GM12878 (cell line): Measurements from ENCODE around the gene SLC9A7. TPM values are rescaled to one million over a fixed set of nuclear protein-coding genes. Genes with fewer than 3 reads are reported as not detected.
A peak's percentile ranks its signal among the peaks of the same experiment; 100 is the strongest.

ENCODE experiments used
- BCL11A ChIP-seq: IDR thresholded peaks from 2 replicates; pipeline ENCODE4 v1.6.1; 2011; ENCODE audit warnings: low read depth, low read length
- BMI1 ChIP-seq: fragments of 450-650 bp; IDR thresholded peaks from 2 replicates; pipeline ENCODE4 v1.6.1; 2016; ENCODE audit warnings: mild to moderate bottlenecking, moderate library complexity, borderline replicate concordance
- CBFB ChIP-seq: IDR thresholded peaks from 2 replicates; pipeline ENCODE4 v1.6.1; 2016; ENCODE audit warnings: antibody characterized with exemption, low read depth
- CHD4 ChIP-seq: fragments of 200-600 bp; sonication (generic); IDR thresholded peaks from 2 replicates; pipeline ENCODE4 v1.6.1; 2016; ENCODE audit warnings: mild to moderate bottlenecking
- CREB1 ChIP-seq: IDR thresholded peaks from 2 replicates; pipeline ENCODE4 v1.6.1; 2012; ENCODE audit warnings: low read depth, mild to moderate bottlenecking, inconsistent platforms
- CUX1 ChIP-seq: IDR thresholded peaks from 2 replicates; pipeline ENCODE4 v1.6.1; 2012; ENCODE audit warnings: improper control_type of control experiment, low read depth, low read length; ENCODE audit not compliant: insufficient replicate concordance
- DPF2 ChIP-seq: fragments of 450-650 bp; IDR thresholded peaks from 2 replicates; pipeline ENCODE4 v1.6.1; 2017; ENCODE audit warnings: mild to moderate bottlenecking
- E2F8 ChIP-seq: fragments of 450-650 bp; IDR thresholded peaks from 2 replicates; pipeline ENCODE4 v1.6.1; 2018; ENCODE audit warnings: mild to moderate bottlenecking, low read depth, moderate library complexity; ENCODE audit not compliant: partially characterized antibody
- EED ChIP-seq: sonication (generic); IDR thresholded peaks from 2 replicates; pipeline ENCODE4 v1.6.1; 2016; ENCODE audit warnings: antibody characterized with exemption, low read depth
- ELK1 ChIP-seq: IDR thresholded peaks from 2 replicates; pipeline ENCODE4 v1.6.1; 2012; ENCODE audit warnings: low read depth, low read length, improper control_type of control experiment
- ETV6 ChIP-seq, 2 experiments: fragments of 450-650 bp in 1 of 2; IDR thresholded peaks in 1 of 2; conservative IDR thresholded peaks in 1 of 2; 2 replicates each; pipeline ENCODE4 v1.6.1; 2014; ENCODE audit warnings: antibody characterized with exemption in 1 of 2, borderline replicate concordance in 1 of 2, low read depth in 1 of 2, mild to moderate bottlenecking in 1 of 2, moderate library complexity in 1 of 2
- HDAC6 ChIP-seq: fragments of 200-600 bp; sonication (generic); IDR thresholded peaks from one replicate; pipeline ENCODE4 v1.8.0; 2017; ENCODE audit warnings: antibody characterized with exemption; ENCODE audit not compliant: unreplicated experiment
- HDGF ChIP-seq: fragments of 450-650 bp; IDR thresholded peaks from 2 replicates; pipeline ENCODE4 v1.6.1; 2016; ENCODE audit warnings: antibody characterized with exemption
- IKZF2 ChIP-seq, 2 experiments: fragments of 450-650 bp; IDR thresholded peaks; 2 replicates each; pipeline ENCODE4 v1.6.1; 2017; ENCODE audit warnings: mild to moderate bottlenecking in 2 of 2, moderate library complexity in 2 of 2
- MYB ChIP-seq: fragments of 150-350 bp; IDR thresholded peaks from 2 replicates; pipeline ENCODE4 v1.6.1; 2014; ENCODE audit warnings: mild to moderate bottlenecking, low read depth, low read length, borderline replicate concordance
- MYC ChIP-seq: IDR thresholded peaks from 2 replicates; pipeline ENCODE4 v1.6.1; 2011; ENCODE audit warnings: mild to moderate bottlenecking, low read length, moderate library complexity, inconsistent platforms; ENCODE audit not compliant: insufficient read depth, insufficient replicate concordance, insufficient read length, severe bottlenecking
- NFYA ChIP-seq: IDR thresholded peaks from 2 replicates; pipeline ENCODE4 v1.6.1; 2011; ENCODE audit warnings: low read depth, mild to moderate bottlenecking, low read length, improper control_type of control experiment, borderline replicate concordance
- RFX5 ChIP-seq: IDR thresholded peaks from 2 replicates; pipeline ENCODE4 v1.6.1; 2011; ENCODE audit warnings: low read depth, low read length, improper control_type of control experiment
- SIN3A ChIP-seq: IDR thresholded peaks from 2 replicates; pipeline ENCODE4 v1.6.1; 2012; ENCODE audit warnings: low read depth, low read length, improper control_type of control experiment
- SMAD5 ChIP-seq: IDR thresholded peaks from 2 replicates; pipeline ENCODE4 v1.6.1; 2016; ENCODE audit warnings: antibody characterized with exemption, low read depth
- SRF ChIP-seq, 2 experiments: IDR thresholded peaks; 2 replicates each; pipeline ENCODE4 v1.6.1; 2011; ENCODE audit warnings: low read depth in 2 of 2, low read length in 2 of 2, mild to moderate bottlenecking in 1 of 2, moderate library complexity in 1 of 2
- STAT1 ChIP-seq: fragments of 450-650 bp; conservative IDR thresholded peaks from 2 replicates; pipeline ENCODE4 v1.6.1; 2014; ENCODE audit warnings: antibody characterized with exemption, mild to moderate bottlenecking
- TARDBP ChIP-seq: IDR thresholded peaks from 2 replicates; pipeline ENCODE4 v1.6.1; 2016; ENCODE audit warnings: borderline replicate concordance
- WRNIP1 ChIP-seq: IDR thresholded peaks from 2 replicates; pipeline ENCODE4 v1.6.1; 2011; ENCODE audit warnings: low read depth, low read length, improper control_type of control experiment, borderline replicate concordance
- YBX1 ChIP-seq: fragments of 450-650 bp; IDR thresholded peaks from 2 replicates; pipeline ENCODE4 v1.6.1; 2016; ENCODE audit warnings: antibody characterized with exemption
- polyA plus RNA-seq, 11 experiments: library from polyadenylated mRNA; depleted of rRNA in 4 of 11; unstranded in 6 of 11; stranded (reverse) in 5 of 11; fragments of >200 nt; fragmentation: Nextera tagmentation in 4 of 11; fragmentation: Illumina TruSeq in 1 of 11; extraction: Ambion mirVana in 4 of 11; extraction: Trizol in 1 of 11; gene quantifications; 1 replicate in 1 of 11; 2 replicates in 10 of 11; pipeline versions ENCODE4 v1.2.1 to v1.2.3, GENCODE V29; 2011 to 2016; ENCODE audit warnings: inconsistent platforms in 2 of 11, missing spikeins in 2 of 11, low read depth in 1 of 11
- total RNA-seq, 4 experiments: library from RNA; depleted of rRNA in 3 of 4; stranded (reverse); fragments of >200 nt in 3 of 4; fragmentation: Illumina TruSeq in 1 of 4; extraction: Trizol in 1 of 4; gene quantifications; 2 replicates each; pipeline versions ENCODE4 v1.2.1 to v1.2.3, GENCODE V29; 2013 to 2021

Gene SLC9A7
- total and polyA plus RNA-seq, 10 of the 15 experiments (the other 5 are each of a cell fraction or from before 2014, with no cell fraction given): 5.0 to 62.8 (median 30.5) TPM

GRCh38 chrX:46792810-46793188 lies 33.9 kb upstream of the SLC9A7 start (continued):
- TF ChIP-seq E2F8 (no peak), HDGF (no peak), CHD4 (no peak), CBFB (no peak), STAT1 (no peak), HDAC6 (no peak), SMAD5 (no peak), MYC (no peak), ETV6 (conservative IDR thresholded peaks at IDR 0.05 in 1 of 2, IDR thresholded peaks at IDR 0.05 in 1 of 2; ENCODE audit: borderline replicate concordance in 1 of 2, low read depth in 1 of 2) (no peak), ELK1 (no peak), NFYA (no peak), EED (no peak), SIN3A (no peak), SRF (IDR thresholded peaks at IDR 0.05; ENCODE audit: low read depth in 2 of 2, low read length in 2 of 2) (no peak), RFX5 (no peak), CUX1 (no peak), CREB1 (no peak), YBX1 (no peak), BCL11A (peak; percentile 28; the same call in 1 of the 2 replicates), IKZF2 (IDR thresholded peaks at IDR 0.05) (peak in 1 of 2 experiments; percentile 43; a peak in 1 of 4 replicates), TARDBP (no peak), WRNIP1 (no peak), MYB (no peak), BMI1 (no peak), DPF2 (0 out of 2 replicates have a peak, but pooled peaks have one; percentile 13)
